ENCODE data around the gene EEF1AKMT1.

DNA sequence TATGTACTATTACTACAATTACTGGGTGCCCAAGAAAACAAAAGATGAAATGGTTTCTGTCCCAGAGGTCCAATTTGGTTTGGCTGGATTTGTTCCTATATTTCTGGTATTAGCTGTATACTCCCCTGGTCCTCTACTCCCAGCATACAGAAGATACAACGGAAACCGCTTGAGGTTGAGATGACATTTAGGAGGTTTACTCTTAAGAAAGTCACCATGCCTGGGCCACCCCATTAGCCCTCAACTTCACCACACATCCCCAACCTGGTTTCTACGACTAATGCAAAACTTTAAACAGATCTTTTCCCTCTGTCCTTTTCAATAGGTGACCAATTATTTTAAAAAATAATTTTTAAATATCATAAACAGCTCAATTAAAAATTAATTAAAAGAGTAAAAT lies 46.0 kb upstream of the EEF1AKMT1 start:
- TF ChIP-seq, protein P1, sequence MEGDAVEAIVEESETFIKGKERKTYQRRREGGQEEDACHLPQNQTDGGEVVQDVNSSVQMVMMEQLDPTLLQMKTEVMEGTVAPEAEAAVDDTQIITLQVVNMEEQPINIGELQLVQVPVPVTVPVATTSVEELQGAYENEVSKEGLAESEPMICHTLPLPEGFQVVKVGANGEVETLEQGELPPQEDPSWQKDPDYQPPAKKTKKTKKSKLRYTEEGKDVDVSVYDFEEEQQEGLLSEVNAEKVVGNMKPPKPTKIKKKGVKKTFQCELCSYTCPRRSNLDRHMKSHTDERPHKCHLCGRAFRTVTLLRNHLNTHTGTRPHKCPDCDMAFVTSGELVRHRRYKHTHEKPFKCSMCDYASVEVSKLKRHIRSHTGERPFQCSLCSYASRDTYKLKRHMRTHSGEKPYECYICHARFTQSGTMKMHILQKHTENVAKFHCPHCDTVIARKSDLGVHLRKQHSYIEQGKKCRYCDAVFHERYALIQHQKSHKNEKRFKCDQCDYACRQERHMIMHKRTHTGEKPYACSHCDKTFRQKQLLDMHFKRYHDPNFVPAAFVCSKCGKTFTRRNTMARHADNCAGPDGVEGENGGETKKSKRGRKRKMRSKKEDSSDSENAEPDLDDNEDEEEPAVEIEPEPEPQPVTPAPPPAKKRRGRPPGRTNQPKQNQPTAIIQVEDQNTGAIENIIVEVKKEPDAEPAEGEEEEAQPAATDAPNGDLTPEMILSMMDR (IDR thresholded peaks at IDR 0.05) = no peak
- TF ChIP-seq EP300 (IDR thresholded peaks at IDR 0.05) = no peak

Measured in sigmoid colon (tissue), 4 donors.